ENCODE data around the gene RGS6. TPM values are rescaled to one million over a fixed set of nuclear protein-coding genes. Genes with fewer than 3 reads are reported as not detected.

Gene RGS6
- total RNA-seq, 2 donors from 2014 or later: 1.4 to 4.7 TPM

DNA sequence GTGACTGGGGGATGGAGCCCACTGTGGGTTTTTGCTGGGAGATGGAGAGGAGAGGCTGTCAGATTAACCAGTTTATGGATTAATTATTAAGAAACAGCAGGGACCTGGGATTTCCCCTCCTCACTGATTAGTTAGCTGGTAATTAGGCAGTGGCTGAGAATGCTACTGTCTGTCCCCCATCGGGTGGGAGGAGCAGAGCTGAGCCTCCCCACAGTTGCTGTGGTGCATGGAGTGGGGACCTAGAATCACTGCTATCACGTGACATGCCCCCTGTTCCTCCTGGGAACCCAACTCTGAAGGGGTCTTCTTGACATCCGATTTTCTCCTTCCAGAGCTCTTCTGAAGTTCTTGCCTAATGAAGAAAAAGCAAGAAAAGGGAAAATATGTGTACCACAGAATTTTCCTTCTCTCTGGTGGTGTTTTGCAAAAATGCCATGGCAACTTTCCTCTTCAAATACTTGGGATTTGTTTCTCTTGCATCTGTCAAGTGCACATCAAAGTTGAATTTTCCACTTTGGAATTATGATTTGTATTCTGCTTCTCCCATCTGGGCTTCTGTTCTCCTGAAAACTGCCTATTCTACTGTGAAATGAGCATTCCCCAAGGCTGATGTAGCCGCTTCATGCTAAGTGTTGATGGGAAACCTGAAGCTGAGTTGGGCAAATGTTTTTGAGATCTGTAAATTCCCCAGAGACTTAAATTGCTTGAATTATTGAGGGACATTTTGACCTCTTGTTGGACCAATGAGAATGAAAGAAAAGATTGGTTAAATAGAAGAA is 264.2 kb downstream of the RGS6 start:
- Histone ChIP-seq H3K4me3 (no peak overlapping the region), H3K27ac (no peak overlapping the region), H3K36me3 (no peaks in the 10 kb centered on the region), H3K4me1 (ENCODE audit: control insufficient read depth in 1 of 2, low read depth in 2 of 2) (no peaks in the 10 kb centered on the region), H3K27me3 (replicated peaks; ENCODE audit: insufficient read depth) (no peaks in the 10 kb centered on the region), H3K9me3 (no peaks in the 10 kb centered on the region)
- DNase-seq (ENCODE audit: low spot score): no peak
- TF ChIP-seq, protein P1, sequence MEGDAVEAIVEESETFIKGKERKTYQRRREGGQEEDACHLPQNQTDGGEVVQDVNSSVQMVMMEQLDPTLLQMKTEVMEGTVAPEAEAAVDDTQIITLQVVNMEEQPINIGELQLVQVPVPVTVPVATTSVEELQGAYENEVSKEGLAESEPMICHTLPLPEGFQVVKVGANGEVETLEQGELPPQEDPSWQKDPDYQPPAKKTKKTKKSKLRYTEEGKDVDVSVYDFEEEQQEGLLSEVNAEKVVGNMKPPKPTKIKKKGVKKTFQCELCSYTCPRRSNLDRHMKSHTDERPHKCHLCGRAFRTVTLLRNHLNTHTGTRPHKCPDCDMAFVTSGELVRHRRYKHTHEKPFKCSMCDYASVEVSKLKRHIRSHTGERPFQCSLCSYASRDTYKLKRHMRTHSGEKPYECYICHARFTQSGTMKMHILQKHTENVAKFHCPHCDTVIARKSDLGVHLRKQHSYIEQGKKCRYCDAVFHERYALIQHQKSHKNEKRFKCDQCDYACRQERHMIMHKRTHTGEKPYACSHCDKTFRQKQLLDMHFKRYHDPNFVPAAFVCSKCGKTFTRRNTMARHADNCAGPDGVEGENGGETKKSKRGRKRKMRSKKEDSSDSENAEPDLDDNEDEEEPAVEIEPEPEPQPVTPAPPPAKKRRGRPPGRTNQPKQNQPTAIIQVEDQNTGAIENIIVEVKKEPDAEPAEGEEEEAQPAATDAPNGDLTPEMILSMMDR (IDR thresholded peaks at IDR 0.05): no peak
- ATAC-seq (ENCODE audit: insufficient number of reproducible peaks, low FRiP score, low read depth): no peak

DNA sequence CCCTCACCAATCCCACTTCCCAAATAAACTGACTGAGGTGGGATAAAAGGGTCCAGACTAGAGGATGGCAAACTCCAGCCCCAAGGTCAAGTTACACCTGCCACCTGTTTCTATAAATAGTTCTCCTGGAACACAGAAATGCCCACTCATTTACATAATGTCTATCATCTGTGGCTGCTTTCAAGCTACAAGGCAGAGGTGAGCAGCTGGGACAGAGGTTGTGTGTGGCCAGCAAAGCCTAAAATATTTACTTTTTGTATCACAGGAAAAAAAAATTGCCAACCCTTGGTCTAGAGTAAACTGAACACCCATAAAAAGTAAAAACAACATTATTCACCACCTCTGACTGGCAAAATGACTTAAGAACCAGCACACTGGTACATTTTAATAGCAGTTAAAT is 269.4 kb downstream of the RGS6 start:
- Histone ChIP-seq H3K36me3 (no peaks in the 10 kb centered on the region), H3K27me3 (replicated peaks; ENCODE audit: insufficient read depth) (no peaks in the 10 kb centered on the region), H3K9me3 (no peaks in the 10 kb centered on the region), H3K27ac (no peak overlapping the region), H3K4me1 (ENCODE audit: control insufficient read depth in 1 of 2, low read depth in 2 of 2) (no peaks in the 10 kb centered on the region), H3K4me3 (no peak overlapping the region)
- TF ChIP-seq, protein P1 (IDR thresholded peaks at IDR 0.05): no peak
- ATAC-seq (ENCODE audit: insufficient number of reproducible peaks, low FRiP score, low read depth) (no peak), DNase-seq (ENCODE audit: low spot score) (no peak)

DNA sequence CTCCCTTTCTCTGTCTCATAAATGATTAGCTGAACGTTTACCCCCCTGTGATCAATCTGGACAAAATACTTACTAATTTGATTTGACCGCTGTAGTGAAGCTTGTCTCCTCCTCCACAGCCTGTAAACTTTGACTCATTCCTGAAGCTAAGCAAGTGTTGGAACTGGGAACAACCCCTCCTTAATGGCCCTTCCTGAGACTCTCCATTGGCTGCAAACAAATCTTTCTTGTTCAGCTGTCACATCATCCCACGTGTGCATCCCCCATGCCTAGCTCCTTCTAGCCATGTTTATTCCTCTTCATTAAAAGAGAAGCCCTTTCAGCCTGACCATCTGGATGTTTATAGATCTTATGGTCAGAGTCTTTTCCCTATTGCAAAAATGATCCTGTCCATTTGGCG is 281.2 kb downstream of the RGS6 start:
- ATAC-seq (ENCODE audit: insufficient number of reproducible peaks, low FRiP score, low read depth) (no peak), DNase-seq (ENCODE audit: low spot score) (no peak)
- Histone ChIP-seq H3K27ac (no peak overlapping the region), H3K27me3 (replicated peaks; ENCODE audit: insufficient read depth) (no peaks in the 10 kb centered on the region), H3K9me3 (no peaks in the 10 kb centered on the region), H3K4me3 (no peak overlapping the region), H3K4me1 (ENCODE audit: control insufficient read depth in 1 of 2, low read depth in 2 of 2) (no peaks in the 10 kb centered on the region), H3K36me3 (no peaks in the 10 kb centered on the region)
- TF ChIP-seq, protein P1 (IDR thresholded peaks at IDR 0.05): no peak

DNA sequence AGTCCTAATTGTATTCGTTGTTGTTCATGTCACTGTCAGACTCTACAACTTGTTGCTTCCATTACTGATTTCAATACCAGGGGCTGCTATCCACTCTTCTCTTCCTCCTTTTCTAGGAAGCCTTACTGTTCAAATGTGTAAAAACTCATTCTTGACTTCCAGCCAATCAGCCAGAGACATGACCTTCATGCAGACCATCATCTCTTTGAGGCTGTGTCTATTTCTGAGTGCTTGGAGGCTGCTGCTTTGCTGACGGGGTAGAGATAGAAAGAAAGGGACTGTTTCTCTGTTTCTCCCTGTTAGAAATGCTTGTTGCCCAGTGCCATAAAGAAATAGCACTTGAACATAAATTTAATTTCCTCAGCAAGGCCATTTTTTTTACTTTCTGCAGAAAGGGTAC is 282.9 kb downstream of the RGS6 start:
- DNase-seq (ENCODE audit: low spot score) (no peak), ATAC-seq (ENCODE audit: insufficient number of reproducible peaks, low FRiP score, low read depth) (no peak)
- TF ChIP-seq, protein P1 (IDR thresholded peaks at IDR 0.05): no peak
- H3K9me3 ChIP-seq: no peaks in the 10 kb centered on the region
- H3K4me3 ChIP-seq: no peak overlapping the region
- no peaks in the 10 kb centered on the region for H3K4me1 ChIP-seq (ENCODE audit: control insufficient read depth in 1 of 2, low read depth in 2 of 2)
- H3K36me3 ChIP-seq: no peaks in the 10 kb centered on the region
- no peaks in the 10 kb centered on the region for H3K27me3 ChIP-seq (replicated peaks; ENCODE audit: insufficient read depth)
- no peak overlapping the region for H3K27ac ChIP-seq

DNA sequence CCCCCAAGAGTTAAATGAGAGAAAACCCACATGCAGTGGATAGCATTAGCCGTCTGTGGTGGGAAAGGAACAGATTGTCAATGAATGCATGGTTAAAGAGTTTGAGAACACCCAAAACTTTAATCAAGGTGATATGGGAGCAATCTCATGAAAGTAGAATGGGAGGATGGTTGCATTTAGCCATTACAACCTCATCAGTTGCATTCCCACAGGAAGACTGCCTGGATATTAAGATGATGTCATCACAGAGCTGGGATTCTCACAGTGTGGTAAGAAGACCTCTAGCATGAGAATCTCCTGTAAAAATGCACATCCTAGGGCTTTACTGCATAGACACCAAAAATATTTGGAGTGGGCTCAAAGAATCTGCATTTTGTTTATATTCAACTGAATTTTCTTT is 284.9 kb downstream of the RGS6 start:
- H3K4me1 ChIP-seq (ENCODE audit: control insufficient read depth in 1 of 2, low read depth in 2 of 2): no peaks in the 10 kb centered on the region
- H3K36me3 ChIP-seq: no peaks in the 10 kb centered on the region
- ATAC-seq (ENCODE audit: insufficient number of reproducible peaks, low FRiP score, low read depth): no peak
- H3K27ac ChIP-seq: no peak overlapping the region
- H3K9me3 ChIP-seq: no peaks in the 10 kb centered on the region
- DNase-seq (ENCODE audit: low spot score): no peak
- no peaks in the 10 kb centered on the region for H3K27me3 ChIP-seq (replicated peaks; ENCODE audit: insufficient read depth)
- TF ChIP-seq, protein P1 (IDR thresholded peaks at IDR 0.05): no peak
- no peak overlapping the region for H3K4me3 ChIP-seq
